ENCODE data around the gene ADCY5.
"Not testable (repeated sequence)": the region's sequence is repeated elsewhere in the genome, so short reads cannot be mapped to it uniquely, and the experiment has no call there.

Gene ADCY5

GRCh38 chr3:123448536-123449101 lies at the start of gene ADCY5:
Gene ADCY5, minus strand, starts transcription at chr3:123449090. Its CDS starts 545 bp downstream, at chr3:123448545.
- DNase-seq: no peak

DNA sequence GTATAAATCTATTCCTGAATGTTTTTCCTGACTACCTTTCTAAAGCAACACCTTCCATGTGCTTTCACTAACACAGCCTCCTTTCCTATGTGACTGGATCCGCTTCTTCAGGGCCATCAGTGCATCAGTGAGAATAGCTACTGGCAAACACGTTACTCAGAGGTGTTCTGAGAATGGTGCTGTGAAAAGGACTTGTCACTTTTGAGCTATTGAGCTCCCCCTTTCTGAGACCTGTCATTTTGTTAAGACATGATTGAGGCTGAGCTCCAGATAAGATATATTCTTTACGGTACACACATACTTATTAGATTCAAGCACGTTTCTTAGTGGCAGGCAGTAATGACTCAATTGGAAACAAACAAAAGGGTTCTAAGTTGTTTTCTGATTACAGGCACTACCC lies 45.0 kb upstream of the ADCY5 start:
- no peak for DNase-seq

GRCh38 chr3:123491966-123492587 lies 43.2 kb upstream of the ADCY5 start:
- DNase-seq: no peak

- peak; percentile 55 for DNase-seq
Measured at GRCh38 chr3:123489400-123490004, 40.6 kb upstream of the ADCY5 start.

- no peak for DNase-seq
Measured at GRCh38 chr3:123488645-123489347, 39.9 kb upstream of the ADCY5 start.

GRCh38 chr3:123487063-123487462 lies 38.2 kb upstream of the ADCY5 start:
- not testable (repeated sequence) for DNase-seq

- no peak for DNase-seq
Measured at GRCh38 chr3:123486460-123486859, 37.6 kb upstream of the ADCY5 start.

DNA sequence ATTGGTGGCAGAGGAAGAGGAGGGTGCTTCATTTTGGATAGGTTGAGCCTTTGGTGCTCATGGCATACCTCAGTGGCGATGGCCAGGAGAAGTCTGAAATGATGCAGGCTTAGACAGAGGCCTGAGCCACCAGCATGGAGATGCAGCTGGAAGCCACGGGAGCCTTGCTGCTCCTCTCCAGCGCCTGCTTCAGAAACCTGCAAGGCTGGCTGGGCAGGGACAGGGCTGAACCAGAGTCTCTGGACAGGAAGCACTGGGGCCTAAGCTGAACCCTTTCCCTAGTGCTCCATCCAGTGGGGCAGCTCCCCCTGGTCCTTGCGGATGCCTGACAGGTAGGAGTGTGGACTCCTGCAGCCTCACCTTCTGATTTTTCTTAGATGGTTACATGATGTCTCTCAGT lies 36.7 kb upstream of the ADCY5 start:
- no peak for DNase-seq

GRCh38 chr3:123483146-123483545 lies 34.3 kb upstream of the ADCY5 start:
- no peak for DNase-seq

DNA sequence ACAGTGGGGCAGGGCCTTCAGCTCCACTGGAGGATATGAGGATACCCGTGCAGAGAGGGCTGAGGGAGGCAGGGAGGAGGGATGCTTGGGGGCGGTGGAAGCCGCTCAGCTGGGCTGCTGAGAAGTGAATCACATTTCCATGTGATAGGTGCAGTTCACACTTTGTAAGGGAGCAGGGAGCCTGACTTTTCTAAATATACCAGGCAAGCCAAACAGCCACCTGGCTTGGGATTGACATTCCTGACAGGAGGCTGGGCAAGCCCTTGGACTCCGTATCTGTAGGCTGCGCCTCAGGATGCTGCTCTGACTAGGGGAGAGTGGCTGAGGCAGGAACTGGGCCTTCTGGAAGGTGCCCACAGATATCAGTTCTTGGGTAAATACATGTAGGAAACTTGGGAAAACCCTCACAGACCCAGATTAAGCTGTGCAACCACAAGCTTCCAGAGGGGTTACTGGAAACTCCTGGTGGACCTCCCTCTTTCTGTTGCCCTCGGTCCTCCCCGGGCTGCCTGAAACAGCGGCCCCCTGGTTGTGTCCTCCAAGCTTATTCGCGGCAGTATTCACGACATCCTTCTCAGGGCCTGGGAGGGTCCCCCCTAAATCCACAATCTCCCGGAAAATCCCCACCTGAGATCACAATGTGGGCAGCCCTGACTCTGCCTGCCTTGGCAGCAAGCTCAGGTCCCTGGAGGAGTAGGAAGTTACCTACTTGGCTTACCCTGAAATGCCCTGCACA lies 33.0 kb upstream of the ADCY5 start:
- DNase-seq: no peak

DNA sequence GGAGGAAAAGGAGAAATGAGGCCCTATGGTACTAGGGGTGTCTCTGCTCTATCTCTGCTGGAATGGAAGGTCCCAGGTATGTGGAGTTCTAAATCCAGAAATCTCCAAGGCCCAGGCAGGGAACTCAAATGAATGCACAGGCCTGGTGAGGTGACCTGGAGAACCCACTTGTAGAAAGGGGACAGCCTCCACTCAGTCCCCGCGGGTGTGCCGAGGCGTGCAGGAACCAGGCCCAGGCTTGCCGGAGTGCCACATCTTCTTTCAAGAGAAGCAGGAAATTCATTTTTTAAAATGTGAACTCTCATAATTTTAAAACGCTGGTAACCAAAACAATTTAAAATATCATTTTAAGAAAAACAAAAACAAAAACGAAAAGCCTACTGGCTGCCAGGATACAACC lies 32.2 kb upstream of the ADCY5 start:
- no peak for DNase-seq

- no peak for DNase-seq
Measured at GRCh38 chr3:123480428-123480827, 31.5 kb upstream of the ADCY5 start.

DNA sequence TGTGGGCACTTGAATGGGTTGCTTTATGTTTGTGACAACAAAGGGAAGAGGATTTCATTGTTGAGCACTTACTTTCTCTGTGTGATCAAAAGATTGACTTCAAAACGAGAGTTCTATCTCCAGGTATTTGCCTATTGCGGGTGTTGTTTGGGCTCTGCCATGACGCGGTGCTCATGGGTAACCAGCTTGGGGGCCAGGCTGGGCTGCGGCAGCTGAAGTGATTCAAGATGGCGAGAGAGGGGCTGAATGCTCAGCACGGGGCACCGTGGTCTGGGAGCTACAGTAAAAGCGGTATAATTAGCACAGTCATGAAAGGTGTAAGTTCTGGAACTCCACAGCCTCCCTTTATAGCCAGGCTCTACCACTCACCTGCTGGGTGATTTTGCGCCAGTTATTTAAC lies 31.0 kb upstream of the ADCY5 start:
- DNase-seq: no peak

DNA sequence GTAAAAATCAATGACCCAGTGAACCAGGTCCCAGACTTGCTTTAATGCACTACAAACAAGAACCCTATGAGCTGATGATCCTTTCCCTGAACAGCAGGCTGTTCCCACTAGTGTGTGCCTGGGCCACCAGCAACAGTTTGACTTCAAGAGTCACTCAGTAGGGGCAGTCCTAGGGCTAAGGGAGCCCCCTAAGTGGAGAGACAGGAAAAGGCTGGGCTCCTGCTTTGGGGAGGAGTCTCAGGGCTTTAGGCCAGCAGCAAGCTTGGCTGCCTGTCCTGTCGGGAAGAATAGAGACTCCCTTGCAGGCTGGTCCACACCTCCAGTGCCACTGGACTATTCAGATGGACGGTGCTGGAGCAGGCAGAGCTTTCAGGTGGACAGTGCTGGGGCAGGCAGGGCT lies 29.4 kb upstream of the ADCY5 start:
- DNase-seq: no peak

GRCh38 chr3:123476967-123477750 lies 28.3 kb upstream of the ADCY5 start:
- no peak for DNase-seq

GRCh38 chr3:123475786-123476185 lies 26.9 kb upstream of the ADCY5 start:
- no peak for DNase-seq

GRCh38 chr3:123471106-123471505 lies 22.2 kb upstream of the ADCY5 start:
- DNase-seq: no peak

DNA sequence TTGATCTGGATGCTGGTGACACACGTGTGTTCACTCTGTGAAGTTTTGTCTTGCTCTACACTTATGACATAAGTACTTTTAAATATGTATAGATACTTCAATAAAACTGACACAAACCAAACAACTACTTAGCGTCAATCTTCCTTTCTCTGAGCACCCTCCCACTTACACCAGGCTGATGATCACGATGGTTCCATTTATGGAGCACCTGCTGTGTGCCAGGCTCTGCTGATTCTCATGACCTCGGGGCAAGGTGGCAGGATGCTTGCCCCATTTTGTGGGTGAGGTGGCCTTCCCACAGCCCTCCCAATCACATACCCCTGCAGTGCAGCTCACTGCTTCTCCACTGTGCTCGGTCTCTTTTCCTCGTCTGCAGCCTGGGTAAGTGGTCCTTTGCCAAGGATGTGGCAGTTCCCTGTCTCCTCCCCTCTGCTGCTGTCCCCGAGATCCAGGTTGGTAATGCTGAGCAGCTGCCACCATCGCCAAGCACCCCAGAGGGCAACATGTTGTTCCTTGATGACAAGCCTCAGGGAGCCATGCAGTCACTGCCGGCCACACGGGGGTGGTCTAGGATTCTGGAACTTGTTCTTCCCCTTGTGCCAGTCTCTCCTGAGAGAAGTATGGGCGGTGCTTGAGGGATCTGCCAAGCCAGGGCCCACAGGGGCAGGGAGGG lies 20.6 kb upstream of the ADCY5 start:
- DNase-seq: no peak

GRCh38 chr3:123467046-123467445 lies 18.2 kb upstream of the ADCY5 start:
- no peak for DNase-seq

DNA sequence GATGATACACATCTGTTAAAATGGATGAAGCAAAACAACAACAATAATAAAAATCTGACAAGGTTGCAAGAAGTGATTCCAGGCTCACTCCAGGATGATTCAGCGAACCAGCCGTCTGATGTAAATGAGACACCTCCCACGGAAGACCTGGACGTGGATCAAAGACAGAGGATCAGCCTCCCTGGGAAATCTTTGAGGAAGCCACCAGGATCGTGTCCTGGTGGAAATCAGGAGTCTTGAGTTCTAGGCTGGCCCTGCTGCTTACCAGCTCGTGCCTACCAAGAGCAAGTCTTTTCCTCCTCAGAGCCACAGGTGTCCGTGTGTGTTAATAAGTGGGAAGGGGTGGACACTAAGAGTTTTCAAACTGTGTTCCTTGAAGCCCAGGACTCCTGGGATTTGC lies 15.3 kb upstream of the ADCY5 start:
- no peak for DNase-seq

- no peak for DNase-seq
Measured at GRCh38 chr3:123459862-123460261, 11.0 kb upstream of the ADCY5 start.

GRCh38 chr3:123458255-123458654 lies 9.4 kb upstream of the ADCY5 start:
- DNase-seq: no peak

Measured in activated CD4-positive, alpha-beta T cell treated with anti-CD3 and anti-CD28 coated beads, Interleukin-2, Interleukin-6, amounts not matched to agents 100 ng/mL and 50 ng/mL, durations not matched to agents 16 hours and 8 hours (primary cell).